ENCODE results near the gene SYNPR.

GRCh38 chr3:63295806-63296205, 17.7 kb downstream of the SYNPR start:
- TF ChIP-seq CTCF (IDR thresholded peaks at IDR 0.05) (no peak), POLR2A (IDR thresholded peaks at IDR 0.05) (no peak)
